Body of pancreas (tissue), 4 donors: ENCODE results near the gene AFAP1L1. TPM values are rescaled to one million over a fixed set of nuclear protein-coding genes. Genes with fewer than 3 reads are reported as not detected.

Experiments used
- ATAC-seq: fragments of 150-250 bp; one replicate; pipeline ENCODE4 v1.9.1; 2016
- DNase-seq, 4 donors: peaks; one replicate each; pipeline ENCODE4 v3.0.0-alpha.2; 2019
- H3K27ac ChIP-seq, 4 donors: fragments of 200-600 bp; sonication (generic); 1 replicate in 3 of 4; 2 replicates in 1 of 4; pipeline versions ENCODE4 v1.5.1 to v1.6.1; 2016 to 2019; ENCODE audit warnings: mild to moderate bottlenecking in 1 of 4, mixed read lengths in 1 of 4, moderate library complexity in 1 of 4
- H3K27me3 ChIP-seq, 2 donors: fragments of 200-600 bp; sonication (generic); one replicate each; pipeline ENCODE4 v1.6.0; 2016; ENCODE audit warnings: mild to moderate bottlenecking in 1 of 2
- H3K36me3 ChIP-seq, 2 donors: fragments of 200-600 bp; sonication (generic); replicated peaks in 1 of 2; 2 replicates each; pipeline ENCODE4 v1.5.1; 2016; ENCODE audit warnings: low read depth in 2 of 2; ENCODE audit not compliant: insufficient read depth in 1 of 2
- H3K4me1 ChIP-seq: fragments of 200-600 bp; sonication (generic); one replicate; pipeline ENCODE4 v1.6.0; 2016
- H3K4me3 ChIP-seq, 2 donors: fragments of 200-600 bp; sonication (generic); 1 replicate in 1 of 2; 2 replicates in 1 of 2; pipeline ENCODE4 v1.5.1; 2016 to 2019
- H3K9me3 ChIP-seq, 3 donors: fragments of 200-600 bp; sonication (generic); 1 replicate in 2 of 3; 2 replicates in 1 of 3; pipeline ENCODE4 v1.5.1; 2016
- POLR2A ChIP-seq, 3 donors: fragments of 450-650 bp; IDR thresholded peaks; one replicate each; pipeline ENCODE4 v1.6.1; 2016; ENCODE audit warnings: antibody characterized with exemption in 3 of 3, mild to moderate bottlenecking in 2 of 3
- WGBS, 2 donors: methylation state at CpG; one replicate each; pipeline ENCODE4 v1.1.5; 2017; 5-methylcytosine and 5-hydroxymethylcytosine counted together
- intact Hi-C: fragments of 100-400 bp; cut with DNase I; formaldehyde crosslinking; loops from one replicate; pipeline ENCODE4 v1.15.1; 2023
- total RNA-seq, 2 donors: library from RNA; depleted of rRNA; stranded (reverse); fragments of >200 nt; gene quantifications; one replicate each; pipeline ENCODE4 v1.1.0, GENCODE V29; 2016
- TF ChIP-seq, protein P1 (sequence below), 7 experiments: fragments of 450-650 bp in 4 of 7; fragments of 200-600 bp in 3 of 7; sonication (generic) in 3 of 7; IDR thresholded peaks; one replicate each; pipeline ENCODE4 v1.5.1; 2016 to 2019; ENCODE audit warnings: antibody characterized with exemption in 7 of 7

The AFAP1L1 gene
- total RNA-seq, 2 donors from 2014 or later, result 2.9 to 5.9 TPM

DNA sequence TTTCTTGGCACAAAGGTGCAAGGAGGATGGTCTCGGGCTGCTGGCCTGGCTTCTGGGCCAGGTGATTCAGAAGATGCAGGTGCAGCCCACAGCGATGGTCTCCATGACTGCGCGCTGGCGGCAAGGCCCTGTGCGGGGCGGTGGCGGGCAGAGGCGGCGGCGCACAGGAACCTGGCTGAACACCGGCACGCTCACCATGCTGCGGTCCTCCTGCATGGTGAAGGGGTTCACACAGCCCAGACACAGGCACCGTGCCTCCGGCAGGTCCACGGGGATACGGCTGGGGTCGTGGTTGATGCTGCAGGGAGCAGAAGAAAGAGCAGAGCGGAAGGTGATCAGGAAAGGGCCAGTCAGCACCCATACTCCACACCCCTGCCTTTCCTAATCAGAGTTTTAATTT lies 102.6 kb downstream of the AFAP1L1 start:
- Histone ChIP-seq H3K27me3 (no peaks in the 10 kb centered on the region), H3K9me3 (no peaks in the 10 kb centered on the region), H3K36me3 (no peaks in the 10 kb centered on the region), H3K4me3 (no peak overlapping the region), H3K4me1 (peaks cover 13% of the 10 kb centered on the region), H3K27ac (no peak overlapping the region)
- ATAC-seq (no peak), DNase-seq (no peak)
- TF ChIP-seq, protein P1, sequence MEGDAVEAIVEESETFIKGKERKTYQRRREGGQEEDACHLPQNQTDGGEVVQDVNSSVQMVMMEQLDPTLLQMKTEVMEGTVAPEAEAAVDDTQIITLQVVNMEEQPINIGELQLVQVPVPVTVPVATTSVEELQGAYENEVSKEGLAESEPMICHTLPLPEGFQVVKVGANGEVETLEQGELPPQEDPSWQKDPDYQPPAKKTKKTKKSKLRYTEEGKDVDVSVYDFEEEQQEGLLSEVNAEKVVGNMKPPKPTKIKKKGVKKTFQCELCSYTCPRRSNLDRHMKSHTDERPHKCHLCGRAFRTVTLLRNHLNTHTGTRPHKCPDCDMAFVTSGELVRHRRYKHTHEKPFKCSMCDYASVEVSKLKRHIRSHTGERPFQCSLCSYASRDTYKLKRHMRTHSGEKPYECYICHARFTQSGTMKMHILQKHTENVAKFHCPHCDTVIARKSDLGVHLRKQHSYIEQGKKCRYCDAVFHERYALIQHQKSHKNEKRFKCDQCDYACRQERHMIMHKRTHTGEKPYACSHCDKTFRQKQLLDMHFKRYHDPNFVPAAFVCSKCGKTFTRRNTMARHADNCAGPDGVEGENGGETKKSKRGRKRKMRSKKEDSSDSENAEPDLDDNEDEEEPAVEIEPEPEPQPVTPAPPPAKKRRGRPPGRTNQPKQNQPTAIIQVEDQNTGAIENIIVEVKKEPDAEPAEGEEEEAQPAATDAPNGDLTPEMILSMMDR (IDR thresholded peaks at IDR 0.05), result no peak
- no peak for TF ChIP-seq POLR2A (IDR thresholded peaks at IDR 0.05)
- intact Hi-C loops, result no loop called here
- WGBS, 2 donors, result 92 to 94% methylated on average over 18 to 20 of the region's 20 CpGs

DNA sequence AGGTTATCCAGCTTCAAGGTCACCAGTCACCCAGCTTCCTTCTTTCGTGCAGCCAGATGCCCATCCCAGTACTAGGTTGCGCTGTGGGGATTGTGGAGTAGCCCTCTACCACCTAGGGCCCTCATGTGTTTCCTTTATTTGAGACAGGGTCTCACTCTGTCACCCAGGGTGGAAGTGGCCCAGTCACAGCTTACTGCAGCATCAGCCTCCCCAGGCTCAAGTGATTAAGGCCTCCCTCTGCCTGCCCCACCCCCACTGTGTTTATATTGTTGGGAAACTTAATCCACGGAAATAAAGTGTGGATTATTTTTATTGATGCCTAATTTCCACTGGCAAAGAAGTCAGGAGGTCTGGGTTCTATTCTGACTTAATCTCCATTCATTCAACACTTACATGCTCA lies 103.1 kb downstream of the AFAP1L1 start:
- intact Hi-C loops, result no loop called here
- Histone ChIP-seq H3K4me1 (peaks cover 13% of the 10 kb centered on the region), H3K27me3 (no peaks in the 10 kb centered on the region), H3K9me3 (no peaks in the 10 kb centered on the region), H3K27ac (no peak overlapping the region), H3K4me3 (no peak overlapping the region), H3K36me3 (no peaks in the 10 kb centered on the region)
- ATAC-seq, result no peak
- TF ChIP-seq, protein P1 (IDR thresholded peaks at IDR 0.05), result no peak
- TF ChIP-seq POLR2A (IDR thresholded peaks at IDR 0.05), result no peak
- 76 to 77% methylated on average over 3 of the region's 3 CpGs for WGBS, 2 donors
- no peak for DNase-seq

DNA sequence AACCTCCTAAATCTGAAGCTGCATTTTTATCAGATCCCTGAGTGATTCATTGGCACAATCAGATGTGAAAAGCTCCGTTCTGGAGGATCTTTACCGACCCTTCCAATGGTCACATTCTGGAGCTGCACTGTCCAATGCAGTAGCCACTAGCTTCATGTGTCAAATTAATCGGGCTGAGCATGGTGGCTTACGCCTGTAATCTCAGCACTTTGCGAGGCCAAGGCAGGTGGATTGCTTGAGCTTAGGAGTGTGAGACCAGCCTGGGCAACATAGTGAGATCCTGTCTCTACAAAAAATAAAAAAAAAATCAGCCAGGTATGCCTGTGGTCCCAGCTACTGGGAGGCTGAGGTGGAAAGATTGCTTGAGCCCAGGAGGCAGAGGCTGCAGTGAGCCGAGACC lies 103.8 kb downstream of the AFAP1L1 start:
- H3K4me3 ChIP-seq, result no peak overlapping the region
- no peaks in the 10 kb centered on the region for H3K36me3 ChIP-seq
- no peak for TF ChIP-seq POLR2A (IDR thresholded peaks at IDR 0.05)
- TF ChIP-seq, protein P1 (IDR thresholded peaks at IDR 0.05), result no peak
- 88 to 89% methylated on average over 6 of the region's 6 CpGs for WGBS, 2 donors
- no peak for DNase-seq
- no peaks in the 10 kb centered on the region for H3K9me3 ChIP-seq
- no peaks in the 10 kb centered on the region for H3K27me3 ChIP-seq
- intact Hi-C loops, result no loop called here
- H3K27ac ChIP-seq, result no peak overlapping the region
- ATAC-seq, result no peak
- H3K4me1 ChIP-seq, result peaks cover 13% of the 10 kb centered on the region

DNA sequence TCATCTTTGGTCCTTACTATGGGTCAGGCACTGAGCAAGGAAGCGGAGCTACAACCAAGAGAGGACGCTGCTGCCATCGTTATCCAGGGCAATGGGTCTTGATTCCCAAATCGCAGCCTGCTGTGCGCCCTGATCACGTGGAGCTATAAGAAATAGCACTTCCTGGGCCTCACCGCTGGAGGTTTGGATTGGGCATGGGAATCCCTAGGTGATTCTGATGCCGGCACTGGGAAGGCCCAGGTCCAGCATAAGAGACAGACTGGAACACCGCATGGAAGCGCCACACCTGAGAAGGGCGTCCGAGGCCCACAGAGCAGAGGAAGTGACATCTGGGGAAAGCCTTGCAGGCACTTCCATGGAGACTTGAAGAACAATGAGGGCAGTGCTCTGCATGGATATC lies 104.4 kb downstream of the AFAP1L1 start:
- Histone ChIP-seq H3K27ac (no peak overlapping the region), H3K4me3 (no peak overlapping the region), H3K27me3 (no peaks in the 10 kb centered on the region), H3K9me3 (no peaks in the 10 kb centered on the region), H3K36me3 (no peaks in the 10 kb centered on the region), H3K4me1 (peaks cover 9% of the 10 kb centered on the region)
- intact Hi-C loops, result no loop called here
- DNase-seq, result no peak
- ATAC-seq, result no peak
- WGBS, 2 donors, result 94 to 96% methylated on average over 7 to 12 of the region's 12 CpGs
- TF ChIP-seq, protein P1 (IDR thresholded peaks at IDR 0.05), result no peak
- TF ChIP-seq POLR2A (IDR thresholded peaks at IDR 0.05), result no peak

DNA sequence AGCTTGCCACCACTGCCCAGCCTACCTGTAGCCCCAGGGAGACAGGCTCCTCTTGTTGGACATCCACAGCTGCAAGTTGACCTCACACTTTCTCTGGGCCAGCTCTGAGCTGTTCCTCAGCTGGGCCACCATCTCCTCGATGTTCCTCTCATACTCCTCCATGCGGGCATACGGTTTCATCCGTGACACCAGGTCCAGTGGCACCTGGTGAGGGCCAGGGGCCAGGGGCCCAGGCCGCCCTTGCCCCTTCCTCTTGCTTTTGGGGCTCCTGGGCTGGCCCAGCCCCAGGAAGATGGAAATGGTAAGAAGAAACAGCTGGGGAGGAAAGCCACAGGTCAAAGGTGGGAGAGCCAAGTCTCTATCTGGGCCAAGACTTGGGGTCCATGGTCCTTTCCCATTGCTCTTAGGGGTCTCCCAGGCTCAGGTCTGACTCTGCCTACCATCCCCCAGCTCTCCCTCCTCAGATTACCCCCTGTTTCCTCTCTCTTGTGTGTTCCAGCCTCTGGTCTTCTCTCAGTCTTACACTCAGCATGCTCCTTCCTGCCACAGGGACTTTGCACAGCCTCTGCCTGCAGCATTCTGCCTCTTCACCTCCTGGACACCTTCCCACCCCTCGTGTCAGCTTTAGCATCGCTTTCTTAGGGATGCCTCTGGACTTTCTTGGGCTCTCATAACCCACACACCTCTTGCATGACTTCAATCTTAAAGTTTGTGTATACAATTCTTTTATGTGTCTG lies 105.2 kb downstream of the AFAP1L1 start:
- DNase-seq (no peak), ATAC-seq (no peak)
- H3K36me3 ChIP-seq, result no peaks in the 10 kb centered on the region
- no peak overlapping the region for H3K4me3 ChIP-seq
- H3K9me3 ChIP-seq, result no peaks in the 10 kb centered on the region
- WGBS, 2 donors, result 83 to 88% methylated on average over 7 of the region's 7 CpGs
- H3K27me3 ChIP-seq, result no peaks in the 10 kb centered on the region
- H3K4me1 ChIP-seq, result peaks cover under 1% of the 10 kb centered on the region
- intact Hi-C loops, result no loop called here
- no peak overlapping the region for H3K27ac ChIP-seq
- TF ChIP-seq, protein P1 (IDR thresholded peaks at IDR 0.05), result no peak
- no peak for TF ChIP-seq POLR2A (IDR thresholded peaks at IDR 0.05)
